SK-N-MC (cell line): ENCODE data around the gene NEU2.

Experiments
- EZH2 ChIP-seq: fragments of 200-600 bp; sonication (generic); IDR thresholded peaks from one replicate; pipeline ENCODE4 v1.6.1; 2017; ENCODE audit warnings: antibody characterized with exemption
- POLR2AphosphoS5 ChIP-seq: IDR thresholded peaks from 2 replicates; pipeline ENCODE4 v1.6.1; 2012; ENCODE audit warnings: mild to moderate bottlenecking, low read depth, low read length, borderline replicate concordance

DNA sequence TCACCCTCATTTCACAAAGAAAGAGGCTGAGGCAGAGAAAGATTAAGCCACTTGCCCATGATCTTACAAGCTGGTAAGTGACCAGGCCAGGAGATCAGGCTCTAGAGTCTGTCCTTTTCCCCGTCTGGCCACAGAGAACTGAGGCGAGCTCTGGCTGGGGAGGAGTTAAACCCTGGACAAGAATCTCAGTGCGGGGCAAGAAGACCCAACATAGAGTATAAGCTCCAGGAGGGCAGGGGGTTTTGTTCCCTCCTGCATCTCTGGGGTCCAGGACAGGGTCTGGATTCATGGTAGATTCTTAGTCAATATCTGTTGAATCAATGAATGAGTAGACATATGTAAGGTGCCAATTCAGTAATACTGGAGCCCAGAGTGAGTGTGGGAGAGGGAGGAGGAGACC, 14.7 kb downstream of the NEU2 start:
- TF ChIP-seq POLR2AphosphoS5 (no peak), EZH2 (no peak)
